ENCODE results near the gene NFYC. TPM values are rescaled to one million over a fixed set of nuclear protein-coding genes. Genes with fewer than 3 reads are reported as not detected.

The NFYC gene
- total RNA-seq, 4 donors from 2014 or later, result 30.0 to 54.2 (median 46.6) TPM

GRCh38 chr1:40690771-40691537 is 550 bp upstream of the NFYC start:
- Histone ChIP-seq H3K36me3 (peaks cover 0 to 14% (median 11%) of the 10 kb centered on the region in 4 donors), H3K4me1 (peaks cover 12 to 48% (median 43%) of the 10 kb centered on the region in 4 donors), H3K27ac (replicated peaks in 1 of 4) (peak overlapping the region; percentile 99 to 100 (median 100)), H3K27me3 (no peaks in the 10 kb centered on the region), H3K4me3 (peak overlapping the region; percentile 80 to 98 (median 92)), H3K9me3 (no peaks in the 10 kb centered on the region)
- WGBS, result 25% methylated on average over 17 of the region's 18 CpGs
- intact Hi-C loops (cut with DNase I), result loop anchor here (5.0 kb wide), 1 partner anchor 76 kb away; no protein-coding TSS in a partner anchor
- no peak for DNase-seq (ENCODE audit: extremely low spot score)
- TF ChIP-seq EP300 (IDR thresholded peaks at IDR 0.05) (no peak), POLR2A (IDR thresholded peaks at IDR 0.05; ENCODE audit: low read depth) (no peak), CTCF (IDR thresholded peaks at IDR 0.05) (no peak), POLR2AphosphoS5 (IDR thresholded peaks at IDR 0.05) (no peak)

GRCh38 chr1:40692429-40692895 is 958 bp downstream of the NFYC start:
- Histone ChIP-seq H3K4me1 (peaks cover 22 to 62% (median 57%) of the 10 kb centered on the region in 4 donors), H3K4me3 (peak overlapping the region; percentile 80 to 98 (median 92)), H3K27me3 (no peaks in the 10 kb centered on the region), H3K27ac (replicated peaks in 1 of 4) (peak overlapping the region; percentile 99 to 100 (median 100)), H3K36me3 (peaks cover 0 to 4% (median 0%) of the 10 kb centered on the region in 4 donors), H3K9me3 (no peaks in the 10 kb centered on the region)
- TF ChIP-seq CTCF (IDR thresholded peaks at IDR 0.05), result no peak
- 1% methylated on average over 9 of the region's 9 CpGs for WGBS
- no peak for DNase-seq (ENCODE audit: extremely low spot score)
- intact Hi-C loops (cut with DNase I), result loop anchor here (5.0 kb wide), 1 partner anchor 75 kb away; no protein-coding TSS in a partner anchor

- intact Hi-C loops (cut with DNase I), result loop anchor here (5.0 kb wide), 1 partner anchor 74 kb away; no protein-coding TSS in a partner anchor
- H3K4me3 ChIP-seq, result no peak overlapping the region
- no peaks in the 10 kb centered on the region for H3K27me3 ChIP-seq
- H3K4me1 ChIP-seq, result peaks cover 22 to 71% (median 64%) of the 10 kb centered on the region in 4 donors
- TF ChIP-seq CTCF (IDR thresholded peaks at IDR 0.05) (no peak), POLR2A (IDR thresholded peaks at IDR 0.05; ENCODE audit: low read depth) (no peak), POLR2AphosphoS5 (IDR thresholded peaks at IDR 0.05) (no peak), EP300 (IDR thresholded peaks at IDR 0.05) (no peak)
- no peaks in the 10 kb centered on the region for H3K9me3 ChIP-seq
- H3K36me3 ChIP-seq, result peaks cover 0 to 4% (median 0%) of the 10 kb centered on the region in 4 donors
- H3K27ac ChIP-seq (replicated peaks in 1 of 4), result peak overlapping the region; percentile 99 to 100 (median 100)
- no peak for DNase-seq (ENCODE audit: extremely low spot score)
- WGBS, result 90% methylated on average over 1 of the region's 1 CpG
Measured at GRCh38 chr1:40693425-40693824, 1.9 kb downstream of the NFYC start.

- TF ChIP-seq POLR2A (IDR thresholded peaks at IDR 0.05; ENCODE audit: low read depth) (no peak), EP300 (IDR thresholded peaks at IDR 0.05) (no peak), POLR2AphosphoS5 (IDR thresholded peaks at IDR 0.05) (no peak), CTCF (IDR thresholded peaks at IDR 0.05) (no peak)
- Histone ChIP-seq H3K36me3 (peaks cover 0 to 4% (median 0%) of the 10 kb centered on the region in 4 donors), H3K9me3 (no peaks in the 10 kb centered on the region), H3K27ac (replicated peaks in 1 of 4) (peak overlapping the region; percentile 99 to 100 (median 100)), H3K4me3 (no peak overlapping the region), H3K4me1 (peaks cover 30 to 81% (median 72%) of the 10 kb centered on the region in 4 donors), H3K27me3 (no peaks in the 10 kb centered on the region)
- DNase-seq (ENCODE audit: extremely low spot score), result no peak
- WGBS, result 57% methylated on average over 2 of the region's 2 CpGs
- intact Hi-C loops (cut with DNase I), result loop anchor here (5.0 kb wide), 1 partner anchor 73 kb away; no protein-coding TSS in a partner anchor
Measured at GRCh38 chr1:40694353-40694874, 2.9 kb downstream of the NFYC start.
